SK-N-SH (cell line): ENCODE data around the gene MAPT.

Source experiments
- EZH2phosphoT487 ChIP-seq: fragments of 200-600 bp; sonication (generic); IDR thresholded peaks from 2 replicates; pipeline ENCODE4 v1.6.1; 2017; ENCODE audit warnings: low read depth, mixed run types, mild to moderate bottlenecking, antibody characterized with exemption, moderate library complexity, borderline replicate concordance
- RAD21 ChIP-seq: IDR thresholded peaks from 2 replicates; pipeline ENCODE4 v1.6.1; 2012; ENCODE audit warnings: mild to moderate bottlenecking, low read length
- RFX5 ChIP-seq: IDR thresholded peaks from 2 replicates; pipeline ENCODE4 v1.6.1; 2012; ENCODE audit warnings: mild to moderate bottlenecking, improper control_type of control experiment, low read length
- TF ChIP-seq, protein P1 (sequence below): fragments of 200-600 bp; sonication (generic); IDR thresholded peaks from 2 replicates; pipeline ENCODE4 v1.6.1; 2017; ENCODE audit warnings: antibody characterized with exemption, mild to moderate bottlenecking, moderate library complexity
- TF ChIP-seq, protein P2 (sequence below): IDR thresholded peaks from 2 replicates; pipeline ENCODE4 v1.6.1; 2012; ENCODE audit warnings: mild to moderate bottlenecking, low read depth, low read length, moderate library complexity

GRCh38 chr17:45997166-45997565 is 102.8 kb downstream of the MAPT start:
- TF ChIP-seq RAD21 (no peak), RFX5 (no peak), EZH2phosphoT487 (no peak)
- TF ChIP-seq, protein P1, sequence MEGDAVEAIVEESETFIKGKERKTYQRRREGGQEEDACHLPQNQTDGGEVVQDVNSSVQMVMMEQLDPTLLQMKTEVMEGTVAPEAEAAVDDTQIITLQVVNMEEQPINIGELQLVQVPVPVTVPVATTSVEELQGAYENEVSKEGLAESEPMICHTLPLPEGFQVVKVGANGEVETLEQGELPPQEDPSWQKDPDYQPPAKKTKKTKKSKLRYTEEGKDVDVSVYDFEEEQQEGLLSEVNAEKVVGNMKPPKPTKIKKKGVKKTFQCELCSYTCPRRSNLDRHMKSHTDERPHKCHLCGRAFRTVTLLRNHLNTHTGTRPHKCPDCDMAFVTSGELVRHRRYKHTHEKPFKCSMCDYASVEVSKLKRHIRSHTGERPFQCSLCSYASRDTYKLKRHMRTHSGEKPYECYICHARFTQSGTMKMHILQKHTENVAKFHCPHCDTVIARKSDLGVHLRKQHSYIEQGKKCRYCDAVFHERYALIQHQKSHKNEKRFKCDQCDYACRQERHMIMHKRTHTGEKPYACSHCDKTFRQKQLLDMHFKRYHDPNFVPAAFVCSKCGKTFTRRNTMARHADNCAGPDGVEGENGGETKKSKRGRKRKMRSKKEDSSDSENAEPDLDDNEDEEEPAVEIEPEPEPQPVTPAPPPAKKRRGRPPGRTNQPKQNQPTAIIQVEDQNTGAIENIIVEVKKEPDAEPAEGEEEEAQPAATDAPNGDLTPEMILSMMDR, result no peak
- TF ChIP-seq, protein P2, sequence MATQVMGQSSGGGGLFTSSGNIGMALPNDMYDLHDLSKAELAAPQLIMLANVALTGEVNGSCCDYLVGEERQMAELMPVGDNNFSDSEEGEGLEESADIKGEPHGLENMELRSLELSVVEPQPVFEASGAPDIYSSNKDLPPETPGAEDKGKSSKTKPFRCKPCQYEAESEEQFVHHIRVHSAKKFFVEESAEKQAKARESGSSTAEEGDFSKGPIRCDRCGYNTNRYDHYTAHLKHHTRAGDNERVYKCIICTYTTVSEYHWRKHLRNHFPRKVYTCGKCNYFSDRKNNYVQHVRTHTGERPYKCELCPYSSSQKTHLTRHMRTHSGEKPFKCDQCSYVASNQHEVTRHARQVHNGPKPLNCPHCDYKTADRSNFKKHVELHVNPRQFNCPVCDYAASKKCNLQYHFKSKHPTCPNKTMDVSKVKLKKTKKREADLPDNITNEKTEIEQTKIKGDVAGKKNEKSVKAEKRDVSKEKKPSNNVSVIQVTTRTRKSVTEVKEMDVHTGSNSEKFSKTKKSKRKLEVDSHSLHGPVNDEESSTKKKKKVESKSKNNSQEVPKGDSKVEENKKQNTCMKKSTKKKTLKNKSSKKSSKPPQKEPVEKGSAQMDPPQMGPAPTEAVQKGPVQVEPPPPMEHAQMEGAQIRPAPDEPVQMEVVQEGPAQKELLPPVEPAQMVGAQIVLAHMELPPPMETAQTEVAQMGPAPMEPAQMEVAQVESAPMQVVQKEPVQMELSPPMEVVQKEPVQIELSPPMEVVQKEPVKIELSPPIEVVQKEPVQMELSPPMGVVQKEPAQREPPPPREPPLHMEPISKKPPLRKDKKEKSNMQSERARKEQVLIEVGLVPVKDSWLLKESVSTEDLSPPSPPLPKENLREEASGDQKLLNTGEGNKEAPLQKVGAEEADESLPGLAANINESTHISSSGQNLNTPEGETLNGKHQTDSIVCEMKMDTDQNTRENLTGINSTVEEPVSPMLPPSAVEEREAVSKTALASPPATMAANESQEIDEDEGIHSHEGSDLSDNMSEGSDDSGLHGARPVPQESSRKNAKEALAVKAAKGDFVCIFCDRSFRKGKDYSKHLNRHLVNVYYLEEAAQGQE, result no peak
